Right cardiac atrium (tissue), 5 donors: ENCODE results near the gene DCAF7. TPM values are rescaled to one million over a fixed set of nuclear protein-coding genes. Genes with fewer than 3 reads are reported as not detected.

ENCODE experiments used
- ATAC-seq, 2 donors: fragments of 200-7000 bp; cut with Tn5 transposase; one replicate each; pipeline versions ENCODE4 v1.8.0 to v1.9.1; 2020; ENCODE audit warnings: moderate library complexity in 2 of 2, mild to moderate bottlenecking in 1 of 2
- DNase-seq, 3 donors: peaks; one replicate each; pipeline ENCODE4 v3.0.0-alpha.2; 2020
- H3K27ac ChIP-seq: one replicate; pipeline ENCODE4 v1.5.1; 2013; ENCODE audit warnings: mild to moderate bottlenecking, low read length, control low read depth, moderate library complexity
- H3K27me3 ChIP-seq: one replicate; pipeline ENCODE4 v1.6.1; 2013; ENCODE audit not compliant: control insufficient read depth, insufficient read depth
- H3K4me1 ChIP-seq: one replicate; pipeline ENCODE4 v1.6.1; 2013; ENCODE audit warnings: low read length; ENCODE audit not compliant: control insufficient read depth, insufficient read depth
- H3K4me3 ChIP-seq: one replicate; pipeline ENCODE4 v1.5.1; 2013; ENCODE audit warnings: low read length, control low read depth
- H3K9me3 ChIP-seq: one replicate; pipeline ENCODE4 v1.6.1; 2013; ENCODE audit warnings: low read length; ENCODE audit not compliant: control insufficient read depth
- whole genome bisulfite sequencing: extraction: QIAGEN DNeasy Blood & Tissue Kit; methylation state at CpG from one replicate; pipeline ENCODE4 v1.1.7; 2013; 5-methylcytosine and 5-hydroxymethylcytosine counted together
- intact Hi-C, 4 donors: fragments of 100-400 bp; cut with DNase I; formaldehyde crosslinking; loops; one replicate each; pipeline versions ENCODE4 v1.11.0 to v1.14.0; 2022 to 2023
- polyA plus RNA-seq: library from polyadenylated mRNA; stranded (reverse); fragments of 200-250 nt; gene quantifications from one replicate; pipeline ENCODE4 v1.2.3, GENCODE V29; 2013
- total RNA-seq, 4 donors: library from RNA; stranded (reverse); fragmentation: NEBNext Ultra II Directional; extraction: Animal tissue kit (Norgen Biotek cat#: 25700); gene quantifications; one replicate each; pipeline ENCODE4 v1.2.1, GENCODE V29; 2021
- donor health status: healthy with polysubstance abuse.
- donor health status: DM: no; HTN: yes; CAD: no.
- donor health status: DM: no; HTN: no; CAD: no.
- donor health status: DM: no; HTN: yes; CAD: no; lungs with severe emphysema.
- donor health status: DM: yes; HTN: yes; CAD: no.

Gene DCAF7
- total and polyA plus RNA-seq, 5 donors, result 15.1 to 57.3 (median 48.6) TPM

DNA sequence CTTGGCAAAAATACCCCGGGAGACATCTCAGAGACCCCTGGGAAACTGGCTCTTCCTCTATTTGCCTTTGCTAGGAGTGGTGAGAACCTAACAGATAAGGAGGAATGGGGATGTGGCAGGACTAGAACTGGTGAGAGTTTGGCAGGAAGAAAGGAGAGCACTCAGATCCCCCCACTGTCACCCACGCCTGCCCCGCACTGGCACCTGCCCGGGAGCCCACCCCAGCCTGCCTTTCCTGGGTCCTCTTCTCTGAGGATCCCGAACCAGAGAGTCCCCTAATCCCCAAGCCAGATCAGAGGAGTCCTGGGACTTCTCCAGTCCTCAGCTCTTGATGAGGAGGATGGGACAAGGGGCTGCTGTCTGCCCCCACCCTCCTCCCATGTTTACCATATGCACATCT, 23.4 kb upstream of the DCAF7 start:
- no peak overlapping the region for H3K4me3 ChIP-seq
- H3K4me1 ChIP-seq, result no peaks in the 10 kb centered on the region
- H3K27me3 ChIP-seq, result no peaks in the 10 kb centered on the region
- DNase-seq (peak in 2 of 3 donors; percentile 19 to 24), ATAC-seq (no peak)
- no peak overlapping the region for H3K27ac ChIP-seq
- intact Hi-C loops, result no loop called here
- no peaks in the 10 kb centered on the region for H3K9me3 ChIP-seq
- WGBS, result 70% methylated on average over 5 of the region's 5 CpGs

DNA sequence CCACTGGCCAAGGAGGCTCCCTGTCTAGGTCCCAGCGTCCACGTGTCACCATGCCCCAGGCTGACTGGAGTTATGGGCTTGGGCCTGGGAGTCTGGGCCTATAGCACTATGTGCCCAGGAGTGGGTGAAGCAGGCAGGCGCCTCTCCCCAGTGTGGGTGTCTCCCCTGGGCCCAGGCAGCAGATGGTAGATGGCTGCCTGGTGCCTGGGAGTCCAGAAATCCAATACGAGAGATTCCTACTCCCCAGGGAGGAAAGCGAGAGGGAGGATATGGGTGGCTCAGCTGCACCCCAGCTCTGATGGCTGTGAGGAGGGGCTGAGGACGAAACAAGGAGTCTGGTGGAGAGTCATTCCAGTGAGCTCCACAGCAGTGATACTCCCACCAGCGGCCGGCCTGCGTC, 22.1 kb upstream of the DCAF7 start:
- H3K4me1 ChIP-seq, result no peaks in the 10 kb centered on the region
- WGBS, result 86% methylated on average over 9 of the region's 9 CpGs

DNA sequence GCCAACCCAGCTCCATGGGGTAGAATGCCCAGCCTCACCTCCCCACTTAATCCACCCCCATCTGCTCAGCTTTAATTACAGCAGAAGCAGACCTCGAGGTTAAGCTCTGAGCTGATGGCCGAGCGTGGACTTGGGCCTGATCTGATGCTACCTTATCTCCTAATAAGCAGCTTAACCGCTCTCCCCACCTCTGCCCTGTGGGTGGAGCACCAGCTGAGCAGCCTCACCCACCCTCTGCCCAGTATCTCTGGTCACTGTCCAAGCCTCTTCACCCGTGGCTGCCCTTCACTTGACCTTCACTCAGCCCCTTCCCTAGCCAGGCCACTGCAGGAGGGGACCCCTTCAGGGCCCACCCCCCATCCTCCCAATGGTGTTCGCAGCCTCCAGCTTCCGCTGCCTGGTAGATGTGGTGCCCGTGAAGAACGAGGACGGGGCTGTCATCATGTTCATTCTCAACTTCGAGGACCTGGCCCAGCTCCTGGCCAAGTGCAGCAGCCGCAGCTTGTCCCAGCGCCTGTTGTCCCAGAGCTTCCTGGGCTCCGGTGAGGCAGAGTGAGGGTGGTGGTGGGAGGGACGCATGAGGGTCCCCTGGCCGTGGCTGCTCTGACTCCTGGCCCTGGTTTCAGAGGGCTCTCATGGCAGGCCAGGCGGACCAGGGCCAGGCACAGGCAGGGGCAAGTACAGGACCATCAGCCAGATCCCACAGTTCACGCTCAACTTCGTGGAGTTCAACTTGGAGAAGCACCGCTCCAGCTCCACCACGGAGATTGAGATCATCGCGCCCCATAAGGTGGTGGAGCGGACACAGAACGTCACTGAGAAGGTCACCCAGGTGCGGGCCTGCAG, 20.3 kb upstream of the DCAF7 start:
- Histone ChIP-seq H3K4me1 (no peaks in the 10 kb centered on the region), H3K27ac (no peak overlapping the region), H3K4me3 (no peak overlapping the region), H3K27me3 (no peaks in the 10 kb centered on the region), H3K9me3 (no peaks in the 10 kb centered on the region)
- ATAC-seq (peak in 1 of 2 donors; percentile 26), DNase-seq (peak in 2 of 3 donors; percentile 54 to 64)
- intact Hi-C loops, result no loop called here
- WGBS, result 68% methylated on average over 26 of the region's 26 CpGs

More for the DNA sequence above, 22.1 kb upstream of the DCAF7 start:
- no peak overlapping the region for H3K27ac ChIP-seq
- ATAC-seq (no peak), DNase-seq (peak in 2 of 3 donors; percentile 25 to 26)
- intact Hi-C loops, result no loop called here
- no peak overlapping the region for H3K4me3 ChIP-seq
- no peaks in the 10 kb centered on the region for H3K9me3 ChIP-seq
- H3K27me3 ChIP-seq, result no peaks in the 10 kb centered on the region

DNA sequence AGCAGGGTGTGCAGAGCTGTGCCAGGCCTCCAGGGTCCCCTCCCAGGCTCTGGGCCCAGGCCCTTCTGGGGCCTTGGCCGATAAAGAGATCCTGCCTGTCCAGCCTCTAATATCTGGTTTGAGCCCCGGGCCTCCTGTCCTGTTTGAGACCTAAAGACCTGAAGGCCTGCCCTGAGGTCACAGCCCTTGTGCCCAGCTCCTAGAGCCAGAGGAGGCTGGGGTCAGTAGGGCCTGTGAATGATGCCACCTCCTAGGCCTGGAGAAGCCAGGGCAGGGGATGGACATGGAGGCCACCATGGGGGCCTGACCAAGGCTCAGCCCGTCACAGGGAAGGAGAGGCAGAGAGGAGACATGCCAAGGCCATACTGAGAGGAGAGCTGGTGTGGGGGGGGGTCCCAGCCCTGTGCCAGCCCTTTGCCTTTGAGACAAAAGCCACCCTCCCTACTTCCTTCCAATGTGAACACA, 19.7 kb upstream of the DCAF7 start:
- ATAC-seq, result no peak
- DNase-seq, result peak in 2 of 3 donors; percentile 1 to 41

DNA sequence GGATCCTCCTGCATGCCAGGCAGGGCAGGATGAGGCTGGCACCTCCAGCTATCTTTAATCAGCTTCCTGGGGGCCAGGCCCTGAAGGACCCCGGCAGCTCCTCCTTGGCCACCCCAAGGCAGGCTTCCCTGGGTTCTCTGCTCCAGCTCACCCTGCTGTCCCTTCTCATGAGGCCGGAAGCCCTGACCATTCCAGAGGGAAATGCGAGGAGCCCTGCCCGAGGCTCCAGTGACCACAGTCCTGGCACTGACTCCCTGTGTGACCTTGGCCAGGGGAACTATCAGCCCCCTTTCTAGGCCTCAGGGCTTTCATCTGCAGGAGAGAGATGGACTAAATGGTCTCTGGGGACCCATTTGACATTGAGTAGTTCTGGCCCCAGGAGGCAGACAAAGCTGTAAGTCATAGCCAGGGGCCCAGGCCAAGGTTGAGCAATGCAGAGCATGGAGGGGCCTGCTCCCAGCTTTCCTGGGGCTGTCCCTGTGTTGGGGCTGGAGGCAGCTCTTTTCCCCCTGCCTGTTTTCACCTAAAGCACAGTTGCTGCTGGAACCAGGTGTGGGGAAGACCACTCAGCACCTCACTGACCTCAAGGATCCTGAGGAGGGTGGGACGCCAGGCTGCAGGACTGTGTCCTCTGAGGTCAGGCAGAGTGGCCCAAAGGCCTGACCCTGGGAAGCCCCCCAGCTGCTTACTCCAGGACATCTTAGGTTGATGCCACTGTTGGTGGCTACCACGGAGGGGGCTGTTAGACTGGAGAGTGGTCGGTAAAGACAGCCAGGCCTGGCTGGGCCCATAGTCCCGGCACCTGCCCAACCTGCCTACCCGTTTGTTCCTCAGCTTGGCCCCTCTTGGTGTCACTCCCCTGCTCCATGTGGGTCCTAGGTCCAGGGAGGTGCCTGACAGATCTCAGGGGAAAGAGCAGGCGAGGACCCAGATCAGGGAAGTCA, 19.0 kb upstream of the DCAF7 start:
- H3K4me1 ChIP-seq, result no peaks in the 10 kb centered on the region
- ATAC-seq (no peak), DNase-seq (peak in 2 of 3 donors; percentile 18 to 24)
- H3K9me3 ChIP-seq, result no peaks in the 10 kb centered on the region
- 89% methylated on average over 10 of the region's 10 CpGs for WGBS
- no peaks in the 10 kb centered on the region for H3K27me3 ChIP-seq
- H3K27ac ChIP-seq, result no peak overlapping the region
- no peak overlapping the region for H3K4me3 ChIP-seq
- intact Hi-C loops, result no loop called here

More for the DNA sequence above, 19.7 kb upstream of the DCAF7 start:
- no peaks in the 10 kb centered on the region for H3K27me3 ChIP-seq
- intact Hi-C loops, result no loop called here
- no peaks in the 10 kb centered on the region for H3K9me3 ChIP-seq
- H3K27ac ChIP-seq, result no peak overlapping the region
- no peak overlapping the region for H3K4me3 ChIP-seq
- H3K4me1 ChIP-seq, result no peaks in the 10 kb centered on the region
- 86% methylated on average over 3 of the region's 3 CpGs for WGBS

DNA sequence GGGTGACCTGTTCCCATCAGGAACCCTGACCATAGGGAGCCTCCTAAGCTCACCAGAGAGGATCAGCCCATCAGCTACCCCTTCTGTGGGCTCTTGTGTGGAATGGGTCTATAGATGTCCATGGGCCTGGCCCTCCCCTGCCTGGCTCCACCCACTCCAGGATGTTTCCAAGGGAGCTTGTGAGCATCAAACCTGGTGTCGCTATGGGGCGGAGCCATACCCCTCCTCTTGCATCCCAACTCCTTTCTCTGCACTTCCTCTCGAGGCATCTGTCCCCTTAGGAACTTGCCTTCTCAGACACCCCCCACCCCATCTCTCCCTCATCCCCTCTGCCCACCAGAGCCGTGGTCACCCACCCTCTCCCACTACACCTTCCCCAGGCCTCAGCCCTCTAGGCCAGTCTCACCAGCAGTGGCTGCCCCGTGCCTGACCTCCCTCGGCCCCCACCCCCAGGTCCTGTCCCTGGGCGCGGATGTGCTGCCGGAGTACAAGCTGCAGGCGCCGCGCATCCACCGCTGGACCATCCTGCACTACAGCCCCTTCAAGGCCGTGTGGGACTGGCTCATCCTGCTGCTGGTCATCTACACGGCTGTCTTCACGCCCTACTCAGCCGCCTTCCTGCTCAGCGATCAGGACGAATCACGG, 16.7 kb upstream of the DCAF7 start:
- intact Hi-C loops, result no loop called here
- ATAC-seq (no peak), DNase-seq (no peak)

DNA sequence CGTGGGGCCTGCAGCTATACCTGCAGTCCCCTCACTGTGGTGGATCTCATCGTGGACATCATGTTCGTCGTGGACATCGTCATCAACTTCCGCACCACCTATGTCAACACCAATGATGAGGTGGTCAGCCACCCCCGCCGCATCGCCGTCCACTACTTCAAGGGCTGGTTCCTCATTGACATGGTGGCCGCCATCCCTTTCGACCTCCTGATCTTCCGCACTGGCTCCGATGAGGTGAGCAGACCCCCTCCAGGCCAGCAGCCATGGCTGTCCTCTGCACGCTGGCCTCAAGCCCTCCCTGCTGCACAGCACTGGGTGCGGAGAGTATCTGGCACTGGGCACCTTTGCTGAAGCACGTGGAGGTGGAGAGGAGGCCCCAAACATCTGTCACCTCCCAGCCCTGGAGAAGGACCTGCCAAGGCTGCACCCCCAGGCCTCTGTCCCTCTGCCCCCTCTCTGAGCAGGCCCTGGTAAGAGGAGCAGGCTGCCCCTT, 16.2 kb upstream of the DCAF7 start:
- H3K9me3 ChIP-seq, result no peaks in the 10 kb centered on the region
- ATAC-seq, result no peak

More for the DNA sequence above, 16.7 kb upstream of the DCAF7 start:
- 85% methylated on average over 20 of the region's 20 CpGs for WGBS
- H3K9me3 ChIP-seq, result no peaks in the 10 kb centered on the region
- no peaks in the 10 kb centered on the region for H3K27me3 ChIP-seq
- H3K4me1 ChIP-seq, result no peaks in the 10 kb centered on the region
- H3K4me3 ChIP-seq, result no peak overlapping the region
- no peak overlapping the region for H3K27ac ChIP-seq

DNA sequence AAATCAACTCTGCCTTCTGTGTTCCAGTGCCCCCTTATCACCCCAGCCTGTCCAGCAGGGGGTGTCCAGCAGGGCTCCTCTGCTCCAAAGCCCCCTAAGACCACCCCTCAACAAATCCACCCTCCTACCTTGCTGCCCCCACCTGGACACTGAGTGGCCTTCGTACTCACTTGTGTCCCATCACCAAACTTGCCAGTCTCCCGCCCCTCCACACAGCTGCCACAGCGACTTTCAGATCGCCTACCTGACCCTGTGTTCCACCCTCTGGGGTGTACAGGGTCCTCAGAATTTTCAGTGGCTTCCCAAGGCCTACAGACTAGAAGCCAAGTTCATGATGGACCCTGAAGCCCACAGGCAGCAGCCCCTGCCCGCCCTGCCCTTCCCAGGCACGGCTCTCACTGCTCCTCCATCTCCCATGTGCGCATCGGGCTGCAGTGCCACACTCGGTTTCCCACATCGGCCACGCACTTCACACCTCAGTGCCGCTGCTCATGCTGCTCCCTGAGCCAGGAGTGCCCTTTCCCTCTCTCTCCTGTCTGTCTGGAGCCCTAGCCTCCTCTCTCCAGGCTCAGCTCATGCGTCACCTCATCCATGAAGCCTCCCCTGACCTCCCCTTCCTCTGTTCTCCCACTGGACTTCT, 15.3 kb upstream of the DCAF7 start:
- ATAC-seq (no peak), DNase-seq (no peak)
- H3K4me3 ChIP-seq, result no peak overlapping the region
- intact Hi-C loops, result no loop called here
- 80% methylated on average over 13 of the region's 13 CpGs for WGBS
- no peak overlapping the region for H3K27ac ChIP-seq
- no peaks in the 10 kb centered on the region for H3K4me1 ChIP-seq
- H3K9me3 ChIP-seq, result no peaks in the 10 kb centered on the region
- H3K27me3 ChIP-seq, result no peaks in the 10 kb centered on the region

More for the DNA sequence above, 16.2 kb upstream of the DCAF7 start:
- no peak for DNase-seq
- intact Hi-C loops, result no loop called here
- Histone ChIP-seq H3K4me1 (no peaks in the 10 kb centered on the region), H3K4me3 (no peak overlapping the region), H3K27me3 (no peaks in the 10 kb centered on the region), H3K27ac (no peak overlapping the region)
- 92% methylated on average over 17 of the region's 17 CpGs for WGBS

DNA sequence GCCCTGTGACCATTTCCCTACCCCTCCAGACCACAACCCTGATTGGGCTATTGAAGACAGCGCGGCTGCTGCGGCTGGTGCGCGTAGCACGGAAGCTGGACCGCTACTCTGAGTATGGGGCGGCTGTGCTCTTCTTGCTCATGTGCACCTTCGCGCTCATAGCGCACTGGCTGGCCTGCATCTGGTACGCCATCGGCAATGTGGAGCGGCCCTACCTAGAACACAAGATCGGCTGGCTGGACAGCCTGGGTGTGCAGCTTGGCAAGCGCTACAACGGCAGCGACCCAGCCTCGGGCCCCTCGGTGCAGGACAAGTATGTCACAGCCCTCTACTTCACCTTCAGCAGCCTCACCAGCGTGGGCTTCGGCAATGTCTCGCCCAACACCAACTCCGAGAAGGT, 14.6 kb upstream of the DCAF7 start:
- Histone ChIP-seq H3K4me3 (no peak overlapping the region), H3K4me1 (no peaks in the 10 kb centered on the region), H3K27me3 (no peaks in the 10 kb centered on the region), H3K9me3 (no peaks in the 10 kb centered on the region), H3K27ac (no peak overlapping the region)
- DNase-seq, result no peak
- ATAC-seq, result no peak
- intact Hi-C loops, result no loop called here
- WGBS, result 96% methylated on average over 24 of the region's 24 CpGs

DNA sequence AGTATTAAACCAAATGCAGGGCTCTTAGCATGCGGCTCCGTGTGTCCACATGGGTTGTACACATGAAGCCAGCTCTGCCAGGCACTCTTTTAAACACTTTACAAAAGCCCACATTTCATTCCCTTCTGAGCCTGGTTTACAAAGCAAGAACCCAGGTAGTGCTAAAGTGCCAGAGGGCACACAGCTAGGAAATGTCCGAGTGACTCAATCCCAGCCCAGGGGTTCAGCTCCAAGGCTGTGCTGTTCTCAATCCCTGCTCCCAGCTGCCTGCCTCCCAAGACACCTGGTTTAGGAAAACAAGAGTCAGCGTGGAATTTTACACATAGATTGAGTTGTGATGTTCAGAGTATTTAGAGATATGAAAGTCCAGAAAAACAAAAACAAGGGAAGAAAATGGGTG, 13.3 kb upstream of the DCAF7 start:
- Histone ChIP-seq H3K9me3 (no peaks in the 10 kb centered on the region), H3K4me1 (no peaks in the 10 kb centered on the region), H3K4me3 (no peak overlapping the region), H3K27ac (no peak overlapping the region), H3K27me3 (no peaks in the 10 kb centered on the region)
- WGBS, result 88% methylated on average over 4 of the region's 4 CpGs
- no peak for ATAC-seq
- intact Hi-C loops, result no loop called here
- DNase-seq, result no peak
